Measurements from ENCODE around the gene RBMS1.

DNA sequence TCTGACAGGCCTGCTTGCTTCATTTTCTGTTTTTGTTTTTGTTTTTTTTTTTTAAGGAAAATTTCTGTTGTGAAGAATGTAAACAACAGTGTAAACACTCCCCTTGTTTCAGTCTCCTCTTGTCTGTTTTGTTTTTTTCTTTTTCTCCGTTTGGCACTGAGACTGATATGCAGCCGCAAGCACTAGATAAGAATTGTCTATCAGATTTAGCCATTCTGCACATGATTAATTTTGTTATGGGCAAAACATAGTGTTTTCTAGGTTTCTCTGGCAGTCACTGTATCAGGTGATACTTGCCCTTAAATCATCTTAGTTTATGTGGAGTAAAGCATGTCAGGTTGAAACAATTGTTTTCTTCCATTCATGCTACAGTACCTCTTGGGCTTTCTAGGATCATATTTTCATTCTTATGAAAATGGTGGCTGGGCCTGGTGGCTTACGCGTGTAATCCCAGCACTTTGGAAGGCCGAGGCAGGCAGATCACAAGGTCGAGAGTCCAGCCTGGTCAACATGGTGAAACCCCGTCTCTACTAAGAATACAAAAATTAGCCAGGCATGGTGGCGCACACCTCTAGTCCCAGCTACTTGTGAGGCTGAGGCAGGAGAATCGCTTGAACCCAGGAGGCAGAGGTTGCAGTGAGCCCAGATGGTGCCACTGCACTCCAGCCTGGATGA, 12.9 kb upstream of the RBMS1 start:
- TF ChIP-seq, protein P1, sequence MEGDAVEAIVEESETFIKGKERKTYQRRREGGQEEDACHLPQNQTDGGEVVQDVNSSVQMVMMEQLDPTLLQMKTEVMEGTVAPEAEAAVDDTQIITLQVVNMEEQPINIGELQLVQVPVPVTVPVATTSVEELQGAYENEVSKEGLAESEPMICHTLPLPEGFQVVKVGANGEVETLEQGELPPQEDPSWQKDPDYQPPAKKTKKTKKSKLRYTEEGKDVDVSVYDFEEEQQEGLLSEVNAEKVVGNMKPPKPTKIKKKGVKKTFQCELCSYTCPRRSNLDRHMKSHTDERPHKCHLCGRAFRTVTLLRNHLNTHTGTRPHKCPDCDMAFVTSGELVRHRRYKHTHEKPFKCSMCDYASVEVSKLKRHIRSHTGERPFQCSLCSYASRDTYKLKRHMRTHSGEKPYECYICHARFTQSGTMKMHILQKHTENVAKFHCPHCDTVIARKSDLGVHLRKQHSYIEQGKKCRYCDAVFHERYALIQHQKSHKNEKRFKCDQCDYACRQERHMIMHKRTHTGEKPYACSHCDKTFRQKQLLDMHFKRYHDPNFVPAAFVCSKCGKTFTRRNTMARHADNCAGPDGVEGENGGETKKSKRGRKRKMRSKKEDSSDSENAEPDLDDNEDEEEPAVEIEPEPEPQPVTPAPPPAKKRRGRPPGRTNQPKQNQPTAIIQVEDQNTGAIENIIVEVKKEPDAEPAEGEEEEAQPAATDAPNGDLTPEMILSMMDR (IDR thresholded peaks at IDR 0.05): no peak
- no peak for TF ChIP-seq POLR2A (IDR thresholded peaks at IDR 0.05)

Measured in lower leg skin (tissue), 3 donors.